Loucy (cell line): Measurements from ENCODE around the gene CANT1.

Source experiments
- CTCF ChIP-seq: fragments of 200-600 bp; sonication (generic); conservative IDR thresholded peaks from 2 replicates; pipeline ENCODE4 v1.5.1; 2014; ENCODE audit warnings: mild to moderate bottlenecking, antibody characterized with exemption, low read length
- EZH2phosphoT487 ChIP-seq: fragments of 200-600 bp; IDR thresholded peaks from 2 replicates; pipeline ENCODE4 v1.6.1; 2018; ENCODE audit warnings: antibody characterized with exemption, mild to moderate bottlenecking, moderate library complexity, borderline replicate concordance

GRCh38 chr17:79051306-79051705 lies 41.7 kb upstream of the CANT1 start:
- TF ChIP-seq CTCF, result no peak
- no peak for TF ChIP-seq EZH2phosphoT487
